Esophagus muscularis mucosa (tissue), 4 donors: ENCODE data around the gene RAB6A. TPM values are rescaled to one million over a fixed set of nuclear protein-coding genes. Genes with fewer than 3 reads are reported as not detected.

Experiments used
- DNase-seq: peaks from one replicate; pipeline ENCODE4 v3.0.0-alpha.2; 2017; ENCODE audit errors: extremely low spot score
- H3K27ac ChIP-seq, 4 donors: fragments of 200-600 bp; sonication (generic); replicated peaks in 1 of 4; 1 replicate in 3 of 4; 2 replicates in 1 of 4; pipeline ENCODE4 v1.5.1; 2016 to 2019; ENCODE audit warnings: mild to moderate bottlenecking in 1 of 4
- H3K27me3 ChIP-seq, 4 donors: fragments of 200-600 bp; sonication (generic); one replicate each; pipeline versions ENCODE4 v1.5.1 to v1.6.0; 2016 to 2019
- H3K36me3 ChIP-seq, 4 donors: fragments of 200-600 bp; sonication (generic); one replicate each; pipeline ENCODE4 v1.5.1; 2016 to 2019
- H3K4me1 ChIP-seq, 4 donors: fragments of 200-600 bp; sonication (generic); one replicate each; pipeline ENCODE4 v1.5.1; 2016 to 2019
- H3K4me3 ChIP-seq, 4 donors: fragments of 200-600 bp; sonication (generic); 1 replicate in 2 of 4; 2 replicates in 2 of 4; pipeline ENCODE4 v1.5.1; 2016 to 2019; ENCODE audit warnings: mild to moderate bottlenecking in 4 of 4, moderate library complexity in 1 of 4
- H3K9me3 ChIP-seq, 4 donors: fragments of 200-600 bp; sonication (generic); 1 replicate in 3 of 4; 2 replicates in 1 of 4; pipeline ENCODE4 v1.5.1; 2016 to 2019
- CTCF ChIP-seq, 3 experiments: fragments of 200-600 bp in 2 of 3; fragments of 450-650 bp in 1 of 3; sonication (generic) in 2 of 3; IDR thresholded peaks; one replicate each; pipeline ENCODE4 v1.5.1; 2017 to 2019; ENCODE audit warnings: antibody characterized with exemption in 3 of 3, mild to moderate bottlenecking in 2 of 3, moderate library complexity in 1 of 3
- EP300 ChIP-seq: sonication (generic); formaldehyde crosslinking; IDR thresholded peaks from one replicate; pipeline ENCODE4 v1.6.1; 2017; ENCODE audit warnings: antibody characterized with exemption
- POLR2A ChIP-seq: fragments of 450-650 bp; IDR thresholded peaks from one replicate; pipeline ENCODE4 v1.6.1; 2017; ENCODE audit warnings: antibody characterized with exemption, moderate library complexity, mild to moderate bottlenecking, low read depth
- POLR2AphosphoS5 ChIP-seq, 2 donors: sonication (generic); formaldehyde crosslinking; IDR thresholded peaks; one replicate each; pipeline ENCODE4 v1.6.1; 2017; ENCODE audit warnings: antibody characterized with exemption in 2 of 2
- WGBS: methylation state at CpG from one replicate; pipeline ENCODE4 v1.1.5; 2018; 5-methylcytosine and 5-hydroxymethylcytosine counted together
- intact Hi-C: fragments of 100-400 bp; cut with DNase I; formaldehyde crosslinking; loops from one replicate; pipeline ENCODE4 v1.15.1; 2023
- total RNA-seq, 4 donors: library from RNA; depleted of rRNA; stranded (reverse); fragments of >200 nt; gene quantifications; one replicate each; pipeline versions ENCODE4 v1.1.0 to v1.2.1, GENCODE V29; 2016

RAB6A gene
- total RNA-seq, 4 donors from 2014 or later, result 107 to 161 (median 134) TPM

GRCh38 chr11:73716153-73717056 lies 44.5 kb downstream of the RAB6A start:
- H3K27ac ChIP-seq, result no peak overlapping the region
- no peaks in the 10 kb centered on the region for H3K27me3 ChIP-seq
- peaks cover 0 to 11% (median 4%) of the 10 kb centered on the region in 4 donors for H3K4me1 ChIP-seq
- intact Hi-C loops, result no loop called here
- H3K9me3 ChIP-seq, result no peaks in the 10 kb centered on the region
- 84% methylated on average over 1 of the region's 1 CpG for WGBS
- no peak for DNase-seq
- H3K4me3 ChIP-seq, result no peak overlapping the region
- peaks cover 10 to 59% (median 33%) of the 10 kb centered on the region in 4 donors for H3K36me3 ChIP-seq
- no peak for TF ChIP-seq POLR2A

- Histone ChIP-seq H3K36me3 (peaks cover 10 to 67% (median 40%) of the 10 kb centered on the region in 4 donors), H3K4me1 (peaks cover 0 to 11% (median 4%) of the 10 kb centered on the region in 4 donors), H3K27me3 (no peaks in the 10 kb centered on the region), H3K27ac (no peak overlapping the region), H3K9me3 (no peaks in the 10 kb centered on the region), H3K4me3 (no peak overlapping the region)
- intact Hi-C loops, result no loop called here
- DNase-seq, result no peak
- 93% methylated on average over 2 of the region's 2 CpGs for WGBS
- TF ChIP-seq POLR2A (no peak), POLR2AphosphoS5 (IDR thresholded peaks at IDR 0.05) (no peak), EP300 (no peak), CTCF (IDR thresholded peaks at IDR 0.05) (no peak)
Measured at GRCh38 chr11:73715541-73715940, 45.3 kb downstream of the RAB6A start.

- intact Hi-C loops, result no loop called here
- WGBS, result 67% methylated on average over 3 of the region's 3 CpGs
- no peak for TF ChIP-seq CTCF (IDR thresholded peaks at IDR 0.05)
- no peak for TF ChIP-seq POLR2AphosphoS5 (IDR thresholded peaks at IDR 0.05)
- no peak for TF ChIP-seq EP300
- no peak for TF ChIP-seq POLR2A
Measured at GRCh38 chr11:73710964-73711363, 49.9 kb downstream of the RAB6A start.

GRCh38 chr11:73705053-73705452 lies 55.8 kb downstream of the RAB6A start:
- H3K36me3 ChIP-seq, result peaks cover 17 to 81% (median 62%) of the 10 kb centered on the region in 4 donors
- H3K27me3 ChIP-seq, result no peaks in the 10 kb centered on the region
- H3K27ac ChIP-seq, result no peak overlapping the region
- 100% methylated on average over 1 of the region's 1 CpG for WGBS
- DNase-seq, result no peak
- TF ChIP-seq POLR2AphosphoS5 (IDR thresholded peaks at IDR 0.05), result no peak
- TF ChIP-seq EP300, result no peak
- no peak for TF ChIP-seq POLR2A
- no peak for TF ChIP-seq CTCF (IDR thresholded peaks at IDR 0.05)
- no peaks in the 10 kb centered on the region for H3K9me3 ChIP-seq
- H3K4me3 ChIP-seq, result no peak overlapping the region
- intact Hi-C loops, result no loop called here
- H3K4me1 ChIP-seq, result peaks cover 0 to 6% (median 0%) of the 10 kb centered on the region in 4 donors

More at GRCh38 chr11:73710964-73711363, 49.9 kb downstream of the RAB6A start:
- Histone ChIP-seq H3K4me1 (peaks cover 0 to 8% (median 0%) of the 10 kb centered on the region in 4 donors), H3K36me3 (peaks cover 12 to 67% (median 40%) of the 10 kb centered on the region in 4 donors), H3K4me3 (no peak overlapping the region), H3K27ac (no peak overlapping the region), H3K27me3 (no peaks in the 10 kb centered on the region), H3K9me3 (no peaks in the 10 kb centered on the region)
- no peak for DNase-seq

GRCh38 chr11:73693899-73694525 lies 66.9 kb downstream of the RAB6A start:
- intact Hi-C loops, result no loop called here
- DNase-seq, result no peak
- Histone ChIP-seq H3K27ac (no peak overlapping the region), H3K36me3 (peaks cover 0 to 44% (median 24%) of the 10 kb centered on the region in 4 donors), H3K4me3 (no peak overlapping the region), H3K27me3 (no peaks in the 10 kb centered on the region), H3K4me1 (no peaks in the 10 kb centered on the region), H3K9me3 (no peaks in the 10 kb centered on the region)
- no peak for TF ChIP-seq CTCF (IDR thresholded peaks at IDR 0.05)
- TF ChIP-seq EP300, result no peak
- no peak for TF ChIP-seq POLR2AphosphoS5 (IDR thresholded peaks at IDR 0.05)
- no peak for TF ChIP-seq POLR2A
- WGBS, result 94% methylated on average over 4 of the region's 4 CpGs
